Transverse colon (tissue), 4 donors: Measurements from ENCODE around the gene CEP135. TPM values are rescaled to one million over a fixed set of nuclear protein-coding genes. Genes with fewer than 3 reads are reported as not detected.

Experiments used
- DNase-seq: peaks from one replicate; pipeline ENCODE4 v3.0.0-alpha.2; 2019
- H3K27ac ChIP-seq, 4 donors: fragments of 200-600 bp; sonication (generic); 2 replicates each; pipeline ENCODE4 v1.5.1; 2016 to 2018; ENCODE audit warnings: inconsistent platforms in 4 of 4
- H3K27me3 ChIP-seq: fragments of 200-600 bp; sonication (generic); 2 replicates; pipeline ENCODE4 v1.5.1; 2017; ENCODE audit warnings: inconsistent platforms
- H3K36me3 ChIP-seq, 4 donors: fragments of 200-600 bp; sonication (generic); 2 replicates each; pipeline ENCODE4 v1.5.1; 2017 to 2019; ENCODE audit warnings: inconsistent platforms in 4 of 4
- H3K4me1 ChIP-seq, 4 donors: fragments of 200-600 bp; sonication (generic); 2 replicates each; pipeline ENCODE4 v1.5.1; 2017 to 2020; ENCODE audit warnings: inconsistent platforms in 4 of 4
- H3K4me3 ChIP-seq, 4 donors: fragments of 200-600 bp; sonication (generic); 1 replicate in 1 of 4; 2 replicates in 3 of 4; pipeline versions ENCODE4 v1.5.1 to v1.6.1; 2017 to 2019; ENCODE audit warnings: inconsistent platforms in 4 of 4
- H3K9me3 ChIP-seq, 2 donors: fragments of 200-600 bp; sonication (generic); 2 replicates each; pipeline ENCODE4 v1.5.1; 2017 to 2019; ENCODE audit warnings: inconsistent platforms in 2 of 2
- CTCF ChIP-seq, 5 experiments: fragments of 200-600 bp in 3 of 5; fragments of 450-650 bp in 2 of 5; sonication (generic) in 3 of 5; IDR thresholded peaks; 1 replicate in 2 of 5; 2 replicates in 3 of 5; pipeline ENCODE4 v1.5.1; 2016 to 2017; ENCODE audit warnings: antibody characterized with exemption in 5 of 5, inconsistent platforms in 3 of 5, mild to moderate bottlenecking in 2 of 5, moderate library complexity in 1 of 5
- EP300 ChIP-seq: sonication (generic); formaldehyde crosslinking; IDR thresholded peaks from one replicate; pipeline ENCODE4 v1.6.1; 2017; ENCODE audit warnings: antibody characterized with exemption, low read depth
- POLR2A ChIP-seq: fragments of 450-650 bp; IDR thresholded peaks from one replicate; pipeline ENCODE4 v1.6.1; 2016; ENCODE audit warnings: antibody characterized with exemption, mild to moderate bottlenecking, moderate library complexity
- POLR2AphosphoS5 ChIP-seq, 3 donors: sonication (generic); formaldehyde crosslinking; IDR thresholded peaks; one replicate each; pipeline ENCODE4 v1.6.1; 2016; ENCODE audit warnings: antibody characterized with exemption in 3 of 3
- WGBS, 2 donors: methylation state at CpG; one replicate each; pipeline ENCODE4 v1.1.5; 2018; ENCODE audit warnings: low coverage in 1 of 2; 5-methylcytosine and 5-hydroxymethylcytosine counted together
- in situ Hi-C, 4 donors: fragments of 200-750 bp; cut with MboI; loops; one replicate each; pipeline versions ENCODE4 v1.15.0 to v1.15.1; 2017; ENCODE audit warnings: low sequenced_read_pairs in 3 of 4, low pct_ligation_motif_present in 1 of 4, low pct_unique_long_range_greater_than_20kb in 1 of 4
- intact Hi-C: fragments of 100-400 bp; cut with DNase I; formaldehyde crosslinking; loops from one replicate; pipeline ENCODE4 v1.15.1; 2023; ENCODE audit warnings: low total_unique reads
- total RNA-seq, 4 donors: library from RNA; depleted of rRNA; stranded (reverse); fragments of >200 nt; gene quantifications; one replicate each; pipeline ENCODE4 v1.1.0, GENCODE V29; 2016

The CEP135 gene
- total RNA-seq, 4 donors from 2014 or later = 4.5 to 18.0 (median 9.9) TPM

GRCh38 chr4:56042225-56042624 lies 93.5 kb downstream of the CEP135 start:
- H3K9me3 ChIP-seq = no peaks in the 10 kb centered on the region
- TF ChIP-seq POLR2A = no peak
- no peak for TF ChIP-seq EP300
- TF ChIP-seq CTCF (IDR thresholded peaks at IDR 0.05) = no peak
- TF ChIP-seq POLR2AphosphoS5 (IDR thresholded peaks at IDR 0.05) = no peak
- H3K36me3 ChIP-seq = no peaks in the 10 kb centered on the region
- 89 to 100% methylated on average over 1 of the region's 1 CpG for WGBS, 2 donors
- in situ Hi-C loops = no loop called here
- DNase-seq = no peak
- H3K4me3 ChIP-seq = no peak overlapping the region
- no peaks in the 10 kb centered on the region for H3K4me1 ChIP-seq
- no peak overlapping the region for H3K27ac ChIP-seq
- no peaks in the 10 kb centered on the region for H3K27me3 ChIP-seq
- intact Hi-C loops = no loop called here

DNA sequence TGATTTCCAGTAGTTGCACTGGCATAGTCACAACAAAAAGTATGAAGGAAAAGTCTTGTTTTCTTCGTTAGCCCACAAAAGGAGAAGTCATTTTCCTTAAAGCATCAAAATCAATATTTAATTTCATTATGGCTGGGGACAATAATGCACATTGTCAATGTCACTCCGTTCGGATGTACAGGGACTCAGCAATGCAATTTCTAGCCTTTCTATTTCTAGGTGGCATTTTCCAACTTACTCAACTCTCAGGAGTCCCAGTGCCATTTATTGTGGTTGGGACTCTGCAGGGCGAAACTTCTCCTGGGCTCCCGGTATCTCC lies 99.6 kb downstream of the CEP135 start:
- Histone ChIP-seq H3K9me3 (no peaks in the 10 kb centered on the region), H3K27ac (peak overlapping the region in 1 of 4 donors; percentile 81), H3K27me3 (peaks cover 25% of the 10 kb centered on the region), H3K36me3 (no peaks in the 10 kb centered on the region), H3K4me1 (peaks cover 0 to 24% (median 10%) of the 10 kb centered on the region in 4 donors), H3K4me3 (peak overlapping the region in 3 of 4 donors; percentile 79 to 86 (median 80))
- in situ Hi-C loops (no loop called here), intact Hi-C loops (no loop called here)
- no peak for DNase-seq
- TF ChIP-seq POLR2AphosphoS5 (IDR thresholded peaks at IDR 0.05) = no peak
- no peak for TF ChIP-seq CTCF (IDR thresholded peaks at IDR 0.05)
- 10 to 26% methylated on average over 3 to 5 of the region's 5 CpGs for WGBS, 2 donors

DNA sequence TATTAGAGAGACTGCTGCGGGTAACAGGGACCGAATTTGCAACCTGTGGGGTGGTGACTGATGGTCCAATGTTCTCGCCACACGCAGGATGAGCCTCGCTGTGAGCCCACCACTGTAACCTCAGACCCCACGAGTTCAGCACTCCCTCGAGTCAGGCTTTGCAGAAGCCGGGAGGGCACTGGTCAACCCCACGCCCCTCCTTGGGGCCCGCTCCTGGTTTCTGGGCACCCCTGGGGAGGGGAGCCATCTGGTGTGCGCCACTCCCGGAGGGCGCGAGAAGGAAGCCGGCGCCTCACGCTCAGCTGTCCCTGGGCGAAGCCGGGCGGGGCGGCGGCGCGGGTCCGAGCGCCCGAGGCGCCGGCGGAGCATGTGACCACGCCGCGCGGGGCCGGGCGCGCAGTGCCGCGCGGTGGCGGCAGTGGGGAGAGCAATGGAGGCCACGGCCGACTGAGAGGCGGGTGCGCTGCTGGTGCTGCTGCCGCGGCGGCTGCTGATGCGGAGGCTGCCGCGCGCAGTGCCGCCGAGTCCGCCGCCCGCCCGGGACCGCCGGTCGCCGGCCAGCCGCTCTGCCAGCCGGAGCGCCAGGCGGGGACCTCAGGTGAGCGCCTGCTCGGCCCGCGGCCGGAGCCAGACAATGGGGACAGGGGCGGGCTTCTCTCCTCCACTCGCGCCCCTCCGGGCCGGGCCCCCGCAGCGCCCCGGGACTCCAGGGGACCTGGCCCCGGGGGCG lies 100.1 kb downstream of the CEP135 start:
- H3K36me3 ChIP-seq = no peaks in the 10 kb centered on the region
- peak overlapping the region; percentile 50 to 81 (median 70) for H3K27ac ChIP-seq
- H3K27me3 ChIP-seq = peaks cover 25% of the 10 kb centered on the region
- H3K9me3 ChIP-seq = no peaks in the 10 kb centered on the region
- H3K4me3 ChIP-seq = peak overlapping the region; percentile 42 to 86 (median 80)
- DNase-seq = peak; percentile 64
- H3K4me1 ChIP-seq = peaks cover 0 to 24% (median 10%) of the 10 kb centered on the region in 4 donors
- WGBS, 2 donors = 0 to 1% methylated on average over 6 to 55 of the region's 81 CpGs
- in situ Hi-C loops (no loop called here), intact Hi-C loops (no loop called here)
- TF ChIP-seq POLR2A (no peak), CTCF (IDR thresholded peaks at IDR 0.05) (peak in 2 of 5 experiments; percentile 8 to 22), POLR2AphosphoS5 (IDR thresholded peaks at IDR 0.05) (no peak), EP300 (no peak)

- Histone ChIP-seq H3K27ac (no peak overlapping the region), H3K9me3 (no peaks in the 10 kb centered on the region), H3K4me1 (peaks cover 0 to 29% (median 11%) of the 10 kb centered on the region in 4 donors), H3K27me3 (peaks cover 25% of the 10 kb centered on the region), H3K36me3 (no peaks in the 10 kb centered on the region), H3K4me3 (no peak overlapping the region)
- no peak for DNase-seq
- TF ChIP-seq EP300 = no peak
- 52 to 57% methylated on average over 2 of the region's 2 CpGs for WGBS, 2 donors
- intact Hi-C loops (no loop called here), in situ Hi-C loops (no loop called here)
Observed at GRCh38 chr4:56050625-56051024, 101.9 kb downstream of the CEP135 start.
